Lower leg skin (tissue), 3 donors: ENCODE results near the gene GATA6.

Experiments
- CTCF ChIP-seq, 3 donors: fragments of 450-650 bp; IDR thresholded peaks; one replicate each; pipeline ENCODE4 v1.5.1; 2016; ENCODE audit warnings: antibody characterized with exemption in 3 of 3, mild to moderate bottlenecking in 3 of 3, moderate library complexity in 2 of 3
- POLR2A ChIP-seq, 2 donors: fragments of 450-650 bp; IDR thresholded peaks; one replicate each; pipeline ENCODE4 v1.6.1; 2016 to 2017; ENCODE audit warnings: antibody characterized with exemption in 2 of 2, mild to moderate bottlenecking in 1 of 2, moderate library complexity in 1 of 2

- TF ChIP-seq CTCF (IDR thresholded peaks at IDR 0.05) (no peak), POLR2A (IDR thresholded peaks at IDR 0.05) (no peak)
These were observed 55.0 kb downstream of the GATA6 start for GRCh38 chr18:22224339-22224738.
